IMR-90 (cell line): Measurements from ENCODE around the gene TMEM59. TPM values are rescaled to one million over a fixed set of nuclear protein-coding genes. Genes with fewer than 3 reads are reported as not detected.

Experiments used
- ATAC-seq: fragments of 200-7000 bp; cut with Tn5 transposase; 2 replicates; pipeline ENCODE4 v1.9.1; 2020; ENCODE audit warnings: low read depth, mild to moderate bottlenecking, moderate library complexity
- BruUV-seq: library from RNA; stranded (reverse); fragments of 400-500 nt; replicated peaks from 2 replicates; lab custom pipeline; 2021; lab: Mats Ljungman, UMichigan
- CTCF ChIA-PET: fragments of 300-600 bp; formaldehyde crosslinking; extraction: SDS; loops from one replicate; lab custom pipeline; 2021; ENCODE audit warnings: antibody characterized with exemption; lab: Yijun Ruan, JAX
- POLR2A ChIA-PET: fragments of 300-600 bp; sonication (Branson Sonifier 250); formaldehyde crosslinking; loops from one replicate; lab custom pipeline; 2022; ENCODE audit warnings: antibody characterized with exemption; ENCODE audit not compliant: unreplicated experiment; lab: Charles Lee
- DNase-seq: peaks from one replicate; pipeline ENCODE4 v3.0.0; 2013
- H2AFZ ChIP-seq: replicated peaks from 2 replicates; pipeline ENCODE3; 2013; ENCODE audit warnings: low read length, mild to moderate bottlenecking; ENCODE audit not compliant: poor library complexity
- H2AK5ac ChIP-seq: 2 replicates; pipeline ENCODE4 v1.6.1; 2013; ENCODE audit warnings: low read depth, low read length, inconsistent platforms
- H2AK9ac ChIP-seq: replicated peaks from 2 replicates; pipeline ENCODE3; 2013; ENCODE audit warnings: mild to moderate bottlenecking, low read depth, low read length, moderate library complexity; ENCODE audit not compliant: poor library complexity
- H2BK120ac ChIP-seq: 2 replicates; pipeline ENCODE4 v1.6.1; 2013; ENCODE audit warnings: low read depth, low read length, inconsistent platforms
- H2BK15ac ChIP-seq: 3 replicates; pipeline ENCODE4 v1.6.1; 2013; ENCODE audit warnings: low read depth, low read length, inconsistent platforms
- H2BK20ac ChIP-seq: 2 replicates; pipeline ENCODE4 v1.6.1; 2013; ENCODE audit warnings: low read depth, mild to moderate bottlenecking, inconsistent platforms, low read length, moderate library complexity
- H2BK5ac ChIP-seq: 2 replicates; pipeline ENCODE4 v1.6.1; 2013; ENCODE audit warnings: mild to moderate bottlenecking, low read depth, low read length, inconsistent platforms; ENCODE audit not compliant: poor library complexity, severe bottlenecking
- H3K14ac ChIP-seq: replicated peaks from 2 replicates; pipeline ENCODE4 v1.6.1; 2013; ENCODE audit warnings: low read depth, low read length, inconsistent platforms
- H3K18ac ChIP-seq: 2 replicates; pipeline ENCODE4 v1.6.1; 2013; ENCODE audit warnings: low read depth, low read length, control low read depth
- H3K23ac ChIP-seq: 2 replicates; pipeline ENCODE4 v1.6.1; 2013; ENCODE audit warnings: low read depth, low read length, inconsistent platforms
- H3K27ac ChIP-seq: 2 replicates; pipeline ENCODE4 v1.5.1; 2013; ENCODE audit warnings: mild to moderate bottlenecking, control low read depth, low read length; ENCODE audit not compliant: insufficient read depth
- H3K27me3 ChIP-seq: 2 replicates; pipeline ENCODE4 v1.6.1; 2013; ENCODE audit warnings: low read length; ENCODE audit not compliant: control insufficient read depth, insufficient read depth
- H3K36me3 ChIP-seq: 2 replicates; pipeline ENCODE4 v1.6.1; 2013; ENCODE audit warnings: low read length, mixed read lengths; ENCODE audit not compliant: control insufficient read depth, insufficient read depth
- H3K4ac ChIP-seq: 2 replicates; pipeline ENCODE4 v1.6.1; 2013; ENCODE audit warnings: low read depth, low read length, inconsistent platforms
- H3K4me1 ChIP-seq: 2 replicates; pipeline ENCODE4 v1.6.1; 2013; ENCODE audit warnings: low read length, mixed read lengths; ENCODE audit not compliant: control insufficient read depth, insufficient read depth
- H3K4me2 ChIP-seq: 2 replicates; pipeline ENCODE4 v1.6.1; 2013; ENCODE audit warnings: low read depth, mild to moderate bottlenecking, control low read depth, low read length, moderate library complexity
- H3K4me3 ChIP-seq: 2 replicates; pipeline ENCODE4 v1.5.1; 2013; ENCODE audit warnings: low read depth, mild to moderate bottlenecking, control low read depth, low read length, moderate library complexity; ENCODE audit not compliant: insufficient read depth
- H3K56ac ChIP-seq: 2 replicates; pipeline ENCODE4 v1.6.1; 2013; ENCODE audit warnings: low read length, inconsistent platforms; ENCODE audit not compliant: insufficient read depth; ENCODE audit errors: extremely low read depth
- H3K79me1 ChIP-seq, 2 experiments: 2 replicates each; pipeline ENCODE4 v1.6.1; 2013; ENCODE audit warnings: low read length in 2 of 2, inconsistent platforms in 1 of 2, low read depth in 1 of 2
- H3K9ac ChIP-seq: 2 replicates; pipeline ENCODE4 v1.6.1; 2013; ENCODE audit warnings: low read depth, low read length, control low read depth
- H3K9me1 ChIP-seq: 2 replicates; pipeline ENCODE4 v1.6.1; 2013; ENCODE audit warnings: low read length, inconsistent platforms; ENCODE audit not compliant: insufficient read depth
- H3K9me3 ChIP-seq: 2 replicates; pipeline ENCODE4 v1.6.1; 2013; ENCODE audit warnings: low read length; ENCODE audit not compliant: control insufficient read depth, insufficient read depth
- H4K20me1 ChIP-seq: 2 replicates; pipeline ENCODE4 v1.6.1; 2013; ENCODE audit warnings: low read length, inconsistent platforms; ENCODE audit not compliant: insufficient read depth
- H4K5ac ChIP-seq: 2 replicates; pipeline ENCODE4 v1.6.1; 2013; ENCODE audit warnings: mild to moderate bottlenecking, low read depth, low read length, control low read depth
- H4K8ac ChIP-seq, 2 experiments: 2 replicates each; pipeline ENCODE4 v1.6.1; 2013; ENCODE audit warnings: low read depth in 2 of 2, low read length in 2 of 2, control low read depth in 1 of 2, inconsistent platforms in 1 of 2
- H4K91ac ChIP-seq: 2 replicates; pipeline ENCODE4 v1.6.1; 2013; ENCODE audit warnings: low read depth, low read length, inconsistent platforms; ENCODE audit not compliant: insufficient read depth
- FOS ChIP-seq: fragments of 150-350 bp; IDR thresholded peaks from 2 replicates; pipeline ENCODE4 v1.6.1; 2016; ENCODE audit warnings: low read depth, low read length
- RFX5 ChIP-seq: IDR thresholded peaks from 2 replicates; pipeline ENCODE4 v1.8.0; 2012; ENCODE audit warnings: low read depth, mild to moderate bottlenecking, low read length, moderate library complexity
- WGBS, 2 experiments: methylation state at CpG; one replicate each; pipeline versions ENCODE4 v1.1.5 to v1.1.7; 2013; ENCODE audit warnings: missing lambda C conversion rate in 2 of 2; ENCODE audit not compliant: insufficient read length in 1 of 2; ENCODE audit errors: extremely low coverage in 2 of 2; 5-methylcytosine and 5-hydroxymethylcytosine counted together
- dilution Hi-C: fragments of 300-500 bp; cut with HindIII; formaldehyde crosslinking; loops from one replicate; pipeline ENCODE4 v1.14.3; 2018; ENCODE audit warnings: low sequenced_read_pairs; ENCODE audit not compliant: unreplicated experiment
- in situ Hi-C: fragments of 300-500 bp; cut with MboI; formaldehyde crosslinking; loops from 3 replicates; pipeline ENCODE4 v1.14.3; 2019; ENCODE audit warnings: low sequenced_read_pairs, inconsistent platforms, mixed read lengths
- intact Hi-C: fragments of 100-400 bp; cut with micrococcal nuclease; formaldehyde crosslinking; loops from 2 replicates; pipeline ENCODE4 v1.10.0; 2022
- polyA plus RNA-seq, 3 experiments: library from polyadenylated mRNA; depleted of rRNA; stranded (reverse); fragments of >200 nt; gene quantifications; 2 replicates each; pipeline ENCODE4 v1.2.3, GENCODE V29; 2012; ENCODE audit warnings: low replicate concordance in 1 of 3
- total RNA-seq: library from RNA; depleted of rRNA; stranded (reverse); fragments of >200 nt; gene quantifications from 2 replicates; pipeline ENCODE4 v1.2.3, GENCODE V29; 2012

The TMEM59 gene
- total and polyA plus RNA-seq, 2 of the 4 experiments (the other 2 are of a cell fraction) = 239 to 241 TPM

GRCh38 chr1:54047384-54048305, 5.4 kb downstream of the TMEM59 start:
- Histone ChIP-seq H3K4ac (no peak overlapping the region), H3K9me1 (peaks cover 6% of the 10 kb centered on the region), H2AK9ac (no peak overlapping the region), H2BK120ac (no peak overlapping the region), H2AFZ (no peak overlapping the region), H3K27me3 (no peaks in the 10 kb centered on the region), H3K14ac (no peak overlapping the region), H3K4me2 (no peak overlapping the region; the same call in 1 of the 2 replicates), H2AK5ac (peak overlapping the region; percentile 45; the same call in 1 of the 2 replicates), H3K4me3 (no peak overlapping the region), H2BK15ac (no peak overlapping the region), H3K27ac (no peak overlapping the region), H3K18ac (no peak overlapping the region), H3K4me1 (peaks cover 8% of the 10 kb centered on the region), H3K79me1 (peaks cover 13 to 53% of the 10 kb centered on the region in 2 experiments), H2BK5ac (no peak overlapping the region), H4K8ac (no peak overlapping the region), H2BK20ac (no peak overlapping the region), H3K9me3 (no peaks in the 10 kb centered on the region), H4K91ac (no peak overlapping the region), H3K56ac (no peak overlapping the region), H4K20me1 (peaks cover 14% of the 10 kb centered on the region), H3K36me3 (no peaks in the 10 kb centered on the region), H4K5ac (no peak overlapping the region), H3K23ac (no peak overlapping the region), H3K9ac (no peak overlapping the region)
- CTCF ChIA-PET = interaction anchor here (0.8 kb wide), 2 partner anchors 151 to 441 kb away, joined by 3 read pairs; no protein-coding TSS in a partner anchor
- dilution Hi-C loops (no loop called here), intact Hi-C loops (no loop called here), in situ Hi-C loops (no loop called here)
- ATAC-seq (peak; percentile 8; the same call in 1 of the 2 replicates), DNase-seq (peak; percentile 47)
- POLR2A ChIA-PET = no interaction called here
- no CpG with 5 or more reads among the region's 5 CpGs for WGBS, 2 experiments
- TF ChIP-seq FOS = peak; percentile 38; the same call in 1 of the 2 replicates
- no peak for TF ChIP-seq RFX5
- BruUV-seq = no TSS peak
